Fibroblast of lung (primary cell): ENCODE measurements around the gene ATP2B1. TPM values are rescaled to one million over a fixed set of nuclear protein-coding genes. Genes with fewer than 3 reads are reported as not detected.

Experiments
- DNase-seq, 2 donors: peaks; one replicate each; pipeline versions ENCODE4 v3.0.0 to v3.0.0-alpha.2; 2010; ENCODE audit warnings: low read depth in 2 of 2
- H2AFZ ChIP-seq: 2 replicates; pipeline ENCODE4 v1.5.1; 2012; ENCODE audit warnings: low read length, control low read depth, inconsistent platforms
- H3K27ac ChIP-seq: 2 replicates; pipeline ENCODE4 v1.5.1; 2011; ENCODE audit warnings: low read length, control low read depth; ENCODE audit not compliant: insufficient read depth
- H3K27me3 ChIP-seq: 2 replicates; pipeline ENCODE4 v1.5.1; 2011; ENCODE audit warnings: mild to moderate bottlenecking, low read length; ENCODE audit not compliant: control insufficient read depth, insufficient read depth
- H3K36me3 ChIP-seq: 2 replicates; pipeline ENCODE4 v1.5.1; 2011; ENCODE audit warnings: low read length; ENCODE audit not compliant: control insufficient read depth, insufficient read depth
- H3K4me1 ChIP-seq: 2 replicates; pipeline ENCODE4 v1.5.1; 2011; ENCODE audit warnings: low read length; ENCODE audit not compliant: control insufficient read depth, insufficient read depth; ENCODE audit errors: extremely low read depth
- H3K4me2 ChIP-seq: 2 replicates; pipeline ENCODE4 v1.5.1; 2011; ENCODE audit warnings: low read length, control low read depth; ENCODE audit not compliant: insufficient read depth; ENCODE audit errors: extremely low read depth
- H3K4me3 ChIP-seq, 4 experiments: fragments of 200-600 bp in 1 of 4; sonication (generic) in 1 of 4; replicated peaks in 1 of 4; 2 replicates each; pipeline ENCODE4 v1.5.1; 2011 to 2016; ENCODE audit warnings: low read length in 4 of 4, low read depth in 3 of 4, mild to moderate bottlenecking in 3 of 4, control low read depth in 2 of 4, inconsistent platforms in 1 of 4, mixed read lengths in 1 of 4; ENCODE audit not compliant: insufficient read depth in 1 of 4; ENCODE audit errors: control extremely low read depth in 1 of 4
- H3K79me2 ChIP-seq: 2 replicates; pipeline ENCODE4 v1.5.1; 2012; ENCODE audit warnings: mild to moderate bottlenecking, low read length, inconsistent platforms; ENCODE audit not compliant: control insufficient read depth, insufficient read depth
- H3K9ac ChIP-seq: 2 replicates; pipeline ENCODE4 v1.5.1; 2011; ENCODE audit warnings: mild to moderate bottlenecking, low read length, control low read depth; ENCODE audit not compliant: insufficient read depth
- H3K9me3 ChIP-seq: 2 replicates; pipeline ENCODE4 v1.5.1; 2012; ENCODE audit warnings: low read depth, low read length; ENCODE audit not compliant: control insufficient read depth, insufficient read depth
- H4K20me1 ChIP-seq: 2 replicates; pipeline ENCODE4 v1.5.1; 2011; ENCODE audit warnings: low read length; ENCODE audit not compliant: control insufficient read depth, insufficient read depth; ENCODE audit errors: extremely low read depth
- CTCF ChIP-seq, 2 donors: IDR thresholded peaks in 1 of 2; conservative IDR thresholded peaks in 1 of 2; 1 replicate in 1 of 2; 2 replicates in 1 of 2; pipeline ENCODE4 v1.5.1; 2011 to 2012; ENCODE audit warnings: low read length in 2 of 2, control low read depth in 1 of 2, inconsistent platforms in 1 of 2, low read depth in 1 of 2, mild to moderate bottlenecking in 1 of 2
- EZH2 ChIP-seq: IDR thresholded peaks from 2 replicates; pipeline ENCODE4 v1.5.1; 2012; ENCODE audit warnings: low read length, control low read depth, mild to moderate bottlenecking; ENCODE audit errors: missing control alignments
- polyA plus RNA-seq, 2 donors: library from polyadenylated mRNA; depleted of rRNA in 1 of 2; stranded (reverse) in 1 of 2; unstranded in 1 of 2; fragments of >200 nt; gene quantifications; 2 replicates each; pipeline ENCODE4 v1.2.1, GENCODE V29; 2011 to 2012; ENCODE audit warnings: missing spikeins in 1 of 2
- total RNA-seq: library from RNA; depleted of rRNA; stranded (reverse); fragments of >200 nt; gene quantifications from 2 replicates; pipeline ENCODE4 v1.2.1, GENCODE V29; 2014

Gene ATP2B1
- total and polyA plus RNA-seq, 2 donors (not counting 1 experiment from before 2014, with no cell fraction given) = 64.3 to 141 TPM

GRCh38 chr12:89694542-89694941 is 14.1 kb downstream of the ATP2B1 start:
- H3K4me3 ChIP-seq = no peak overlapping the region
- H3K4me2 ChIP-seq = no peak overlapping the region
- peaks cover 5% of the 10 kb centered on the region for H3K4me1 ChIP-seq
- no peak overlapping the region for H2AFZ ChIP-seq
- no peak overlapping the region for H3K27ac ChIP-seq
- no peaks in the 10 kb centered on the region for H3K36me3 ChIP-seq
- no peak overlapping the region for H3K9ac ChIP-seq
- no peaks in the 10 kb centered on the region for H4K20me1 ChIP-seq
- no peak for DNase-seq
- no peaks in the 10 kb centered on the region for H3K9me3 ChIP-seq
- no peak for TF ChIP-seq CTCF (conservative IDR thresholded peaks at IDR 0.05 in 1 of 2, IDR thresholded peaks at IDR 0.05 in 1 of 2; ENCODE audit: low read depth in 1 of 2, low read length in 2 of 2)
- no peak for TF ChIP-seq EZH2
- no peaks in the 10 kb centered on the region for H3K27me3 ChIP-seq
- peaks cover 98% of the 10 kb centered on the region for H3K79me2 ChIP-seq

- Histone ChIP-seq H3K27ac (no peak overlapping the region), H3K4me1 (peaks cover 5% of the 10 kb centered on the region), H3K4me2 (no peak overlapping the region), H3K36me3 (no peaks in the 10 kb centered on the region), H2AFZ (no peak overlapping the region), H3K79me2 (peaks cover 98% of the 10 kb centered on the region), H3K4me3 (no peak overlapping the region), H3K27me3 (no peaks in the 10 kb centered on the region), H4K20me1 (no peaks in the 10 kb centered on the region), H3K9me3 (no peaks in the 10 kb centered on the region), H3K9ac (no peak overlapping the region)
- TF ChIP-seq EZH2 = no peak
- no peak for TF ChIP-seq CTCF (conservative IDR thresholded peaks at IDR 0.05 in 1 of 2, IDR thresholded peaks at IDR 0.05 in 1 of 2; ENCODE audit: low read depth in 1 of 2, low read length in 2 of 2)
- peak in 1 of 2 donors; percentile 81 for DNase-seq
These were observed 14.9 kb downstream of the ATP2B1 start for GRCh38 chr12:89693639-89694202.

GRCh38 chr12:89692439-89692838 is 16.2 kb downstream of the ATP2B1 start:
- Histone ChIP-seq H4K20me1 (no peaks in the 10 kb centered on the region), H3K9ac (no peak overlapping the region), H3K36me3 (no peaks in the 10 kb centered on the region), H3K4me2 (no peak overlapping the region), H3K4me3 (no peak overlapping the region), H3K79me2 (peaks cover 96% of the 10 kb centered on the region), H3K27me3 (no peaks in the 10 kb centered on the region), H3K4me1 (peaks cover 5% of the 10 kb centered on the region), H3K9me3 (no peaks in the 10 kb centered on the region), H2AFZ (no peak overlapping the region), H3K27ac (no peak overlapping the region)
- TF ChIP-seq CTCF (conservative IDR thresholded peaks at IDR 0.05 in 1 of 2, IDR thresholded peaks at IDR 0.05 in 1 of 2; ENCODE audit: low read depth in 1 of 2, low read length in 2 of 2) = no peak
- no peak for TF ChIP-seq EZH2
- no peak for DNase-seq
